Endothelial cell of umbilical vein (primary cell): Measurements from ENCODE around the gene RPE. TPM values are rescaled to one million over a fixed set of nuclear protein-coding genes. Genes with fewer than 3 reads are reported as not detected.

Source experiments
- BruUV-seq: library from RNA; stranded (reverse); fragments of 400-500 nt; replicated peaks from 2 replicates; lab custom pipeline; 2021; lab: Mats Ljungman, UMichigan
- CTCF ChIA-PET: fragments of 300-600, 350-600 bp; sonication (Branson Sonifier 250); formaldehyde crosslinking; loops from one replicate; lab custom pipeline; 2021; ENCODE audit warnings: antibody characterized with exemption, inconsistent platforms; lab: Charles Lee
- POLR2A ChIA-PET: fragments of 300-600, 350-600 bp; sonication (Branson Sonifier 250); formaldehyde crosslinking; loops from one replicate; lab custom pipeline; 2021; ENCODE audit warnings: antibody characterized with exemption, inconsistent platforms; lab: Charles Lee
- DNase-seq: peaks from one replicate; pipeline ENCODE4 v3.0.0-alpha.2; 2011; ENCODE audit warnings: low read depth, low spot score
- FAIRE-seq: peaks from 2 replicates; lab custom pipeline; 2011; peaks lifted over from hg19 to GRCh38; lab: Jason Lieb, UNC
- H2AFZ ChIP-seq: 2 replicates; pipeline ENCODE4 v1.6.0; 2012; ENCODE audit warnings: low read depth, low read length, control low read depth, inconsistent platforms
- H3K27ac ChIP-seq: 2 replicates; pipeline ENCODE4 v1.5.1; 2011; ENCODE audit warnings: low read depth, mild to moderate bottlenecking, control low read depth, low read length, moderate library complexity; ENCODE audit not compliant: insufficient read depth
- H3K27me3 ChIP-seq, 2 experiments: 2 replicates each; pipeline versions ENCODE4 v1.6.0 to v1.6.1; 2011; ENCODE audit warnings: low read length in 2 of 2, mixed read lengths in 1 of 2; ENCODE audit not compliant: control insufficient read depth in 2 of 2, insufficient read depth in 2 of 2
- H3K36me3 ChIP-seq, 2 experiments: 2 replicates in 1 of 2; 3 replicates in 1 of 2; pipeline ENCODE4 v1.5.1; 2011; ENCODE audit warnings: low read length in 2 of 2, mild to moderate bottlenecking in 1 of 2, moderate library complexity in 1 of 2; ENCODE audit not compliant: control insufficient read depth in 2 of 2, insufficient read depth in 2 of 2; ENCODE audit errors: extremely low read depth in 1 of 2
- H3K4me1 ChIP-seq: 3 replicates; pipeline ENCODE4 v1.5.1; 2011; ENCODE audit warnings: mild to moderate bottlenecking, low read length; ENCODE audit not compliant: control insufficient read depth, insufficient read depth; ENCODE audit errors: extremely low read depth
- H3K4me2 ChIP-seq: 2 replicates; pipeline ENCODE4 v1.6.1; 2011; ENCODE audit warnings: low read length, control low read depth, mixed read lengths; ENCODE audit not compliant: insufficient read depth
- H3K4me3 ChIP-seq, 3 experiments: fragments of 200-600 bp in 1 of 3; sonication (generic), shearing (Covaris generic) in 1 of 3; replicated peaks in 1 of 3; 2 replicates each; pipeline ENCODE4 v1.5.1; 2011 to 2016; ENCODE audit warnings: control low read depth in 3 of 3, low read length in 3 of 3, mild to moderate bottlenecking in 2 of 3, inconsistent platforms in 1 of 3, low read depth in 1 of 3, moderate library complexity in 1 of 3; ENCODE audit not compliant: insufficient read depth in 1 of 3
- H3K79me2 ChIP-seq: 2 replicates; pipeline ENCODE4 v1.6.0; 2012; ENCODE audit warnings: low read length, inconsistent platforms; ENCODE audit not compliant: control insufficient read depth, insufficient read depth
- H3K9ac ChIP-seq: replicated peaks from 2 replicates; pipeline ENCODE3; 2011; ENCODE audit warnings: low read length, control low read depth; ENCODE audit not compliant: insufficient read depth; ENCODE audit errors: extremely low read depth
- H3K9me1 ChIP-seq: replicated peaks from 3 replicates; pipeline ENCODE4 v1.6.0; 2011; ENCODE audit warnings: mild to moderate bottlenecking, low read length; ENCODE audit not compliant: control insufficient read depth, insufficient read depth; ENCODE audit errors: extremely low read depth
- H3K9me3 ChIP-seq: replicated peaks from 2 replicates; pipeline ENCODE4 v1.5.1; 2012; ENCODE audit warnings: low read length, inconsistent platforms; ENCODE audit not compliant: control insufficient read depth, insufficient read depth
- H4K20me1 ChIP-seq: replicated peaks from 2 replicates; pipeline ENCODE3; 2011; ENCODE audit warnings: mild to moderate bottlenecking, low read length; ENCODE audit not compliant: control insufficient read depth, insufficient read depth; ENCODE audit errors: extremely low read depth
- CTCF ChIP-seq, 2 donors: IDR thresholded peaks; 1 replicate in 1 of 2; 2 replicates in 1 of 2; pipeline ENCODE4 v1.5.1; 2011; ENCODE audit warnings: low read length in 2 of 2, mild to moderate bottlenecking in 2 of 2, moderate library complexity in 2 of 2, control low read depth in 1 of 2, inconsistent platforms in 1 of 2, low read depth in 1 of 2; ENCODE audit not compliant: insufficient read depth in 1 of 2; ENCODE audit errors: extremely low read depth in 1 of 2
- EZH2 ChIP-seq: IDR thresholded peaks from 2 replicates; pipeline ENCODE4 v1.6.1; 2012; ENCODE audit warnings: borderline replicate concordance, low read depth, mild to moderate bottlenecking, moderate library complexity, low read length, inconsistent platforms; ENCODE audit not compliant: severe bottlenecking
- FOS ChIP-seq: IDR thresholded peaks from 2 replicates; pipeline ENCODE4 v1.6.1; 2011; ENCODE audit warnings: mild to moderate bottlenecking, low read length, moderate library complexity, borderline replicate concordance; ENCODE audit not compliant: insufficient read depth
- GATA2 ChIP-seq: IDR thresholded peaks from 2 replicates; pipeline ENCODE4 v1.7.0; 2011; ENCODE audit warnings: low read depth, mild to moderate bottlenecking, moderate library complexity, mixed read lengths, low read length; ENCODE audit not compliant: insufficient read length, insufficient read depth
- JUN ChIP-seq: IDR thresholded peaks from 2 replicates; pipeline ENCODE4 v1.6.1; 2011; ENCODE audit warnings: borderline replicate concordance, low read depth; ENCODE audit not compliant: insufficient read length, insufficient read depth
- MAX ChIP-seq: IDR thresholded peaks from 2 replicates; pipeline ENCODE4 v1.6.1; 2011; ENCODE audit not compliant: insufficient read depth, insufficient read length
- MYC ChIP-seq: IDR thresholded peaks from one replicate; pipeline ENCODE4 v1.6.1; 2011; ENCODE audit warnings: mild to moderate bottlenecking, low read depth, low read length
- POLR2A ChIP-seq: IDR thresholded peaks from 2 replicates; pipeline ENCODE4 v1.6.1; 2012; ENCODE audit warnings: low read depth, mild to moderate bottlenecking, control low read depth, low read length
- dilution Hi-C: fragments of 300-500 bp; cut with MboI; formaldehyde crosslinking; loops from one replicate; pipeline ENCODE4 v1.15.0; 2019; ENCODE audit warnings: low sequenced_read_pairs; ENCODE audit not compliant: extremely low pct_ligation_motif_present
- intact Hi-C: fragments of 100-400 bp; cut with micrococcal nuclease; formaldehyde crosslinking; loops from one replicate; pipeline ENCODE4 v1.10.0; 2022
- polyA plus RNA-seq, 4 experiments: library from polyadenylated mRNA; depleted of rRNA in 3 of 4; stranded (reverse) in 3 of 4; unstranded in 1 of 4; fragments of >200 nt; gene quantifications; 2 replicates each; pipeline versions ENCODE4 v1.2.1 to v1.2.3, GENCODE V29; 2011 to 2012; ENCODE audit warnings: missing spikeins in 1 of 4
- total RNA-seq: library from RNA; stranded (reverse); gene quantifications from 2 replicates; pipeline ENCODE4 v1.2.3, GENCODE V29; 2021

The RPE gene
- total and polyA plus RNA-seq, 2 donors (not counting 3 experiments of a cell fraction or from before 2014, with no cell fraction given): 60.7 to 97.4 TPM

GRCh38 chr2:210027608-210028007, 25.2 kb downstream of the RPE start:
- intact Hi-C loops: no loop called here
- Histone ChIP-seq H3K9me3 (no peaks in the 10 kb centered on the region), H3K4me1 (no peaks in the 10 kb centered on the region), H3K27ac (no peak overlapping the region), H3K4me3 (no peak overlapping the region), H3K36me3 (peaks cover 4 to 11% of the 10 kb centered on the region in 2 experiments), H4K20me1 (no peaks in the 10 kb centered on the region), H3K27me3 (no peaks in the 10 kb centered on the region), H3K9me1 (no peaks in the 10 kb centered on the region), H3K4me2 (no peak overlapping the region), H3K9ac (no peak overlapping the region), H2AFZ (no peak overlapping the region), H3K79me2 (no peaks in the 10 kb centered on the region)
- no peak for TF ChIP-seq MAX
- no peak for TF ChIP-seq CTCF (IDR thresholded peaks at IDR 0.05; ENCODE audit: extremely low read depth in 1 of 2, insufficient read depth in 1 of 2, low read depth in 1 of 2, low read length in 2 of 2)
- no peak for TF ChIP-seq FOS
- no peak for TF ChIP-seq POLR2A
- no peak for TF ChIP-seq GATA2
- no peak for TF ChIP-seq MYC
- TF ChIP-seq EZH2: no peak
- no peak for TF ChIP-seq JUN
- DNase-seq (no peak), FAIRE-seq (no peak)
- dilution Hi-C loops: no loop called here
- BruUV-seq: no TSS peak
- ChIA-PET POLR2A (no interaction called here), CTCF (no interaction called here)
